NK-92 (cell line): Measurements from ENCODE around the gene TSEN34.

ENCODE experiments used
- DNase-seq: peaks from one replicate; lab custom pipeline; 2025; ENCODE audit not compliant: unreplicated experiment; lab: John Stamatoyannopoulos, UW

TSEN34 gene

DNA sequence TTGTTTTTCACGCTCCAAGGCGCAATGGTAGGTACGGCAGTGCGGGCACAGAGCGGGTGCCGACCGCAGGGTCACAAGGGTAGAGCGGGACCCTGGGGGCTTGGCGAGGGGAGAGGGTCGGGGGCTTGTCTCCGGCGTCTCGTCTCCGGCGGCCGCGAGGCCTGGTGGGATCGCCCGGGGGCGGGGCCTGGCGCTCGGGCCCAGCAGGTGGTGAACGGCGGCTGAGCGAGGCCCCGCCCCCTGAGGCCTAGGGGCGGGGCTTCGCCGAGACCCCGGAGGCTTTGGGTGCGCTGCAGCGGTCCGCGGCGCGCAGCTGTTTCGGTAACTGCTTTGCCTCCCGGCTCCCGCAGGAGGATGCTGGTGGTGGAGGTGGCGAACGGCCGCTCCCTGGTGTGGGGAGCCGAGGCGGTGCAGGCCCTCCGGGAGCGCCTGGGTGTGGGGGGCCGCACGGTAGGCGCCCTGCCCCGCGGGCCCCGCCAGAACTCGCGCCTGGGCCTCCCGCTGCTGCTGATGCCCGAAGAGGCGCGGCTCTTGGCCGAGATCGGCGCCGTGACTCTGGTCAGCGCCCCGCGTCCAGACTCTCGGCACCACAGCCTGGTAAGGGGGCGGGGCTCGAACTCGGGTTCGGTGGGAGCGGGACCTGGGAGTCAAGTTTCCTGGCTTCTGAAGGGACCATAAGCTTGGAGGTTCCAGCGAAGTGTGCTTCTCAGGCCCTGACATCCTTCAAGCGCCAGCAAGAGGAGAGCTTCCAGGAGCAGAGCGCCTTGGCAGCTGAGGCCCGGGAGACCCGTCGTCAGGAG lies at the start of gene TSEN34:
TSEN34 (plus strand) TSS at position 298 of the 800 bp plus-strand sequence; CDS start at position 355, 57 bp downstream.
- DNase-seq = no peak

DNA sequence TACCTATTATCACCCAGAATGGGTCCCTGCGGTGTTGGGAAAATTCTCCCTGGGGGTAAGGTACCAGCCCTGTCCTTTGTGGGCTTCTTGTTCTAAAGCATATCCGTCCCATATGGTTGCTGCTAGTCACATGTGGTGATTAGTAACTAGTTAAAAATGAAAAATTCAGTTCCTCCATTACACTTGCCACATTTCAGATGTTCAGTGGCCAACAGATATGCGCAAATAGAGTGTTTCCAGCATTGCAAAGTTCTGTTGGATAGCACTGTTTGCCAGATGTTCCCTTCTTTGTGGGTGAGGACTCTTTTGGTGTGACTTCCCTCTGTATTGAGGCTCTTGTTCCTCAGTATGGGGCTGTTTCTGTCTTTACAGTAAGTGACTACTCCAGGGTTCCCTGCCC lies 49.8 kb upstream of the TSEN34 start:
- DNase-seq = no peak

DNA sequence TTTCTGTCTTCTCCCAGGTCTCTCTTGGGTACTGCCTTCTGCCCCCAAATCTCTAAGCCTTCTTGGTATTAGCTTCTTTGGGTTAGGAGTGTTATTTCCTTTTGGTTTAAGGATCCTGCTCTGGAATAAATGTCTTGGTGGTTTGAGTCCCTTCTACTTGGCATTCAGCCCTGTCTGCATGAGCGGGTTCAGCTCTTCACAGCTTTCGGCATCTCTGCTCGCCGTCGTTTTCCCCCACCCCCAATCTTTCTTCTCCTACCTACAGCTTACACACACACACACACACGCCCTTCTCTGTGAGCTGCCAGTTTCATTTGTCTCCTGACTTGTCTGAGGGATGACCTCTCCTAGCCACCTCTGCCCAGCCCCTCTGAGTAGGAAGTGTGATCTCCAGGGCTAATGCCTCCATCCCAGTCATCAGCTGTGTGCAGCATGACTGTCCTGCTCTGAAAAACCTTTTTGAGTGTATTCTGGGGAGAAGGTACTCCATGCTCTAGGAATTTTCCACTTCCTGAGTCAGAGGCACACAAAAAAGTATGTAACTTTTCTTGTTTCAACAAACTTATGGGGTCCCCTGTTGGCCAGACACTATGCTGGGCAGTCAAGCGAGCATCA lies 48.8 kb upstream of the TSEN34 start:
- no peak for DNase-seq

DNA sequence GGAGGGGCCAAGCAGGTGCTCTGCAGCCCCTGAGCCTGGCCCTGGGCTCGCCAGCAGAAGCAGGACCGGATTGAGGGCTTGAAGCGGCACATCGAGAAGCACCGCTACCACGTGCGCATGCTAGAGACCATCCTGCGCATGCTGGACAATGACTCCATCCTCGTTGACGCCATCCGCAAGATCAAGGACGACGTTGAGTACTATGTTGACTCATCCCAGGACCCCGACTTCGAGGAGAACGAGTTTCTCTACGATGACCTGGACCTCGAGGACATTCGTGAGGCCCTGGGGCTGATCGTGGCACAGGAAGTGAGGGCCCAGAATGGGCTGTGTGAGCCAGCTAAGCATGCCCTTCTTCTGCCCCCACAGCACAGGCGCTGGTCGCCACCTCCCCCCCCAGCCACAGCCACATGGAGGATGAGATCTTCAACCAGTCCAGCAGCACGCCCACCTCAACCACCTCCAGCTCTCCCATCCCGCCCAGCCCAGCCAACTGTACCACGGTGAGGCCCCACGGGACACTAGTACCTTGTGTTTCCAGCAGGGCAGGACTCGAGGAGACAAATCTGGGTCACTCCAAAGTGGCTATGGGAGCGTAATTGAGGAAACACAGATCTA lies 45.5 kb upstream of the TSEN34 start:
- no peak for DNase-seq

DNA sequence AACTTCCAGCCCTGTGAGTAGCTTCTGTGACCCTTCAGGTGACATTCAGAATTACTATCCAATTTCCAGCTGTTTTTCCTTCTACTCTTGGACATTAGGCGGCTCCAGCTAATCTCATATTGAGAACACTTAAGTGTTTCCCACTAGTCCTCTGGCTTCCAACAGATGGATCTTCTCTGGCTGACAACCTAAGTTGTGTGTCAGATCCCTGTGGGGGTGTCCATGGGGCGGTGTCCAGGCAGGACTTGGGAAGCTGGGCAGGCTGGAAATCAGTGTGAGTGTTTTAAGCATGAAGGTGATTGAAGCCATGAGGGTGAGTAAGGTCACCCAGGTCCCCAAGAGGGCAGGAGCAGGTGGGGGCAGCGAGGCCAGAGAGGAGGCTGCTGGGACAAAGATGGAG lies 43.4 kb upstream of the TSEN34 start:
- DNase-seq = no peak

DNA sequence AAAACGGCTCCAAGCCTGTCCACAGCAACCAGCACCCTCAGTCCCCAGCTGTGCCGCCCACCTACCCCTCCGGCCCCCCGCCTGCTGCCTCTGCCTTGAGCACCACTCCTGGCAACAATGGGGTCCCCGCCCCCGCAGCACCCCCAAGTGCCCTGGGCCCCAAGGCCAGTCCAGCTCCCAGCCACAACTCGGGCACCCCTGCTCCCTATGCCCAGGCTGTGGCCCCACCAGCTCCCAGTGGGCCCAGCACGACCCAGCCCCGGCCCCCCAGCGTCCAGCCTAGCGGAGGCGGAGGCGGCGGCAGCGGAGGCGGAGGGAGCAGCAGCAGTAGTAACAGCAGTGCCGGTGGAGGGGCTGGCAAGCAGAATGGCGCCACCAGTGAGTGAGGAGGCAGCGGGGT lies 43.0 kb upstream of the TSEN34 start:
- no peak for DNase-seq

DNA sequence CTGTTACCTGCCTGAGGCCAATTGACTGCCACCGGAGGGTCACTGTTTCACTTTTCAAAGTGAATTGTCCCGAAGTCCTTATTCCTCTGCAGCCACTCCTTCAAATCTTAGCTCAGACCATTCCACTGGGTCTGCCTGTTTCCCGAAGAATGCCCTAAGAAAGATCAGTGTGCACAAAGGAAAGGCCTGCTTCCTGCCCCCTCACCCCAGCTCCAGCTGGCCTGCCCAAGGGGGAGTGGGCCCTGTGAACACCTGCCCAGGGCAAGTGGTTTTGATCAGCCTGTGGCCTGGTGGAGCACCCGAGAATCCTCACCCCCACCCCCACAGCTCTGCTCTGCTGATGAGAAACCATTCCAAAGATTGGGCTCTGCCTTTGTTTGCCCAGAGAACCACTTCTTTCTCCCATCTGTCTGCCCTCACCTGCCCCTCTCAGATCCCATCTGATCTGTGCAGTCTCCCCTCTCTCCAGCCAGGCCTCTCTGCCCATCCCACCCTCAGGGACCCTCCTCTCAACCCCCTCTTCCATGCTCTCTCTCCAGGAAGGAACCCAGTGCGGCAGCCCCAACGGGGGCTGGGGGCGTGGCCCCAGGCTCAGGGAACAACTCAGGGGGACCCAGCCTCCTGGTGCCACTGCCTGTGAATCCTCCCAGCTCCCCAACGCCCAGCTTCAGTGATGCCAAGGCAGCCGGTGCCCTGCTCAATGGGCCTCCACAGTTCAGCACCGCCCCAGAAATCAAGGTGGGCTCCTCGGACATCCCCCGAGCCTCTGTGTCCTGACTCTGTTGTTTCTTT lies 41.9 kb upstream of the TSEN34 start:
- no peak for DNase-seq

DNA sequence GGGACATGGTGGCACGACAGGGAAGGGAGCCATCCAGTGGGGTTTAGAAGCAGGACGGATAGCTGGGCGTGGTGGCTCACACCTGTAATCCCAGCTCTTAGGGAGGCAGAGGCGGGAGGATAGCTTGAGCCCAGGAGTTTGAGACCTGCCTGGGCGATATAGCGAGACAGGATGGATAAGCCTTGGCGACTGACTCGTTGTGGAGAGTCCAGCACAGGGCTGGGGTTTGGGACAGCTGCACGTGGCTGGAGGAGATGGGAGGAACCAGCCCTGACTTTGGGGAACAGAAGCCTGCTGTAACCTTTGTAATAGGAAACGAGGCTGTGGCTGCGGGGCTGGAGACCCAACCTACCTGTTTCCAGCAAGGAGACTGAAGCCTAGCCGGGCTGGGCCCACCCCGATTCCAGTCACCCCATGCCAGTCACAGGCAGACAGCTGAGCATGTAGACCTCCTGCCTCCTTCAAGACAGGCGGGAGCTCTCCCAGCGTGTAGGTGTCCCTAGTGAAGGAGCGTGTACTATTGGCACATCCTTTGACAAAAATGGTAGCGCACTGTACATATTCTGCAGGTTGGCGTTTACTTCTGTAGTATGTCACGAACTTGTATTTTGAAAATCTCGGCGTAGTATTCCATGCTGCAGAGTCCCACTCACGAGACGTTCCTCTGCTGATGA lies 39.6 kb upstream of the TSEN34 start:
- DNase-seq = no peak

DNA sequence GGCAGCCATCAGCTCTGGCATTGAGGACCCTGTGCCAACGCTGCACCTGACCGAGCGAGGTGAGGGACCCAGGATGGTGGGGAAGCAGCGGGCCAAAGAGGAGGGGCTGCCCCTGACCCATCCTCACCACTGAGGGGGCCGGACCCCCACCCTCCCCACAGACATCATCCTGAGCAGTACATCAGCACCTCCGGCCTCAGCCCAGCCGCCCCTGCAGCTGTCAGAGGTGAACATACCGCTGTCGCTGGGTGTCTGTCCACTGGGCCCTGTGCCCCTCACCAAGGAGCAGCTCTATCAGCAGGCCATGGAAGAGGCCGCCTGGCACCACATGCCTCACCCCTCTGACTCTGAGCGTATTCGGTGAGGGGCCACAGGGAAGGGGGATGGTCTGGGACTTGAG lies 38.8 kb upstream of the TSEN34 start:
- no peak for DNase-seq

DNA sequence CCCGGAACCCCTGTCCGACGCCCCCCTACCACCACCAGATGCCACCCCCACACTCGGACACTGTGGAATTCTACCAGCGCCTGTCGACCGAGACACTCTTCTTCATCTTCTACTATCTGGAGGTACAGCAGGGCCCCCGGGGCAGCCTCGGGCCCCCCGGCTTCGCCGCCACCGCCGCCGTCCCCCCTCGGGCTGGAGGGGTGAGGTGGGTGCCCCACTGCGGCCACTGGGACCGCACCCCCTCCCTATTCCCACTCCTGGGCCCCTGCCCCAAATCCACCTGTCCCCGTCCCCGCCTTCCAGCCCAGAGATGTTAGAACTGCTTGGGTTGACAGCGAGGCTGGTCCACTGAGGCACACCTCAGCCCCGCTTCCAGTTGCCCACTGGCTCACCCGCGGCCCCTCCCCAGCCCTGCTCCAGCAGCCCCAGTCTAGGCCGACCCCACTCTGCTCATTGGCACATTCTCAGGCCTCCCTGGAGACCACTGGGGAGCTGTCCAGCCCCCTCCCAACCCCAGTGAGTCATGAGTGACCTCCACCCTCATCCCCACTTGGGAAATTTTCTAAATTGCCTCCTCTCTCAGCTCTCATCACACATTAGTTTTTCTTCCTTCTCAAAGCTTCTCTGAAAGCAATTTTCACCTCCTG lies 38.1 kb upstream of the TSEN34 start:
- no peak for DNase-seq

DNA sequence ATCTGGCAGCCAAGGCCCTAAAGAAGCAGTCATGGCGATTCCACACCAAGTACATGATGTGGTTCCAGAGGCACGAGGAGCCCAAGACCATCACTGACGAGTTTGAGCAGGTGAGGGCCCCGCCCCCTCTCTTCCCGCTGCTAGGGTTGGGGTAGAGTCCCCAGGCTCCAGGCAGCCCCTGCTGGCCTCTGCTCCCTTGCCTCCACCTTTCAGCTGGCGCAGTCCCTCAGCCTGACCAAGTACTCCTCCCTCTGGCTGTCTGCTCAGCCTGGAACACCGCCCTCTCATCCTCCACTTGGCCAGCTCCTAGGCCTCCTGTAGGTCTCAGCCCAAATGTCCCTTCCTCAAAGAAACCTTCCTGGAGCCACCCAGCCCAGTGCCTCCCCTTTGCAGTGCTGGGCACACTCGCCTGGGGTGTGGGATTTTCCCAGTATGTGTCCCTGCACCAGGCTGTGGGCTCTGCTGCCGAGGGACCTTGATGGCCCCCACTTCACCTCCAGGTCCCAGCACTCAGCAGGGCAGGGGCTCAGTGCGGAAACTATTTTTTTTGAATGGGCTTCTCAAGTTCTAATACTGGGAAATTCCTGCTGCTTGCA lies 37.3 kb upstream of the TSEN34 start:
- DNase-seq = no peak

DNA sequence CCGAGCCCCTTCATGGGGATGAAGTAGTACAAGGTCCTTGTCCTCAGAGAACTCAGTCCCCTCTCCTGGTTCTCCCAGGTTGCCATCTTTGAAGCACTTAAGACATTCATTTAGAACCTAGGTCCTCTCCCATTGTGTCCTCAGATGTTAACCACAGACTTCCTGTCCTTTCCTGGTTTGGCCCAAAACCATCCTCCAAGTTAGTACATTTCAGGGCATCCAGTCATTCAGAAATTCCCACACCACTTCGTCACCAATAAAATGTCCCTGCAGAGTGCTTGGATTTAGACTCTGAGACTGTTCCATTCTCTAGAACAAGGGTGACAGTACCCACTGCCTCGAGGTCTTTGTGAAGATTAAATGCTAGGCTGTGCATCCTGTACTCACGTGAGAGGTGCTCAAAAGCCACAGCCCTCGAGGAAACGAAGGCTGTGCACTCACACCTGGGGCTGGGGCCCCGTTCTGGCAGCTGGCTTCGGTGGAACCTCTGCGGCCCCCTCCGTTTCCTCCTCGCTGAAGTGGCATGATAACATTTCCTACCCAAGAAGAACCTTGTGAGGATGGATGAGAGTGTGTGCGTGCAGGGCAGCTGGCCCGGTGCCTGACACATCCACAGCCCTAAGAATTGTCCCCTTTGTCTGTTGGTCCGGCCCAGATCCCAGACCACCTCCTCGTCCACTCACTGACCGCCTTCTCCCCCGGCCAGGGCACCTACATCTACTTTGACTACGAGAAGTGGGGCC lies 36.3 kb upstream of the TSEN34 start:
- DNase-seq = no peak

DNA sequence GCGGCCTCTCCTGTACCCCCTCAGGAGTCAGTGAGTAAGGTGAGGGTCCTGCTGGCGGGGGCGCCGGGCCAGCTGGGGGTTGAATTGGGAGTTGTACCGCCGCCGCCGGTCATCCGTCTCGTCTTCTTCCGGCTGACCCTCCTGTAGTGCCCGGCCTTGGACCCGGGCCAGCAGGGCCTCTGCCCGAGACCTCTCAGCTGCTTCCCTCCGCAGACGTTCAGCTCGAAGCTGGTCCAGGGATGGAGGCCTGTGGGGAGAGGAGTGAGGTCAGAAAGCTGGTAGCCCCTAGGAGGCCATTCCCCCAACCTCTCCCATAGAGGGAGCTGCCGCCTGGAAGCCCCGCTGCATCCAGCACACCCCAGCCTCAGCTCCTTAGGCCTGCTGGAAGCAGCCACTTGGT lies 35.4 kb upstream of the TSEN34 start:
- DNase-seq = no peak

DNA sequence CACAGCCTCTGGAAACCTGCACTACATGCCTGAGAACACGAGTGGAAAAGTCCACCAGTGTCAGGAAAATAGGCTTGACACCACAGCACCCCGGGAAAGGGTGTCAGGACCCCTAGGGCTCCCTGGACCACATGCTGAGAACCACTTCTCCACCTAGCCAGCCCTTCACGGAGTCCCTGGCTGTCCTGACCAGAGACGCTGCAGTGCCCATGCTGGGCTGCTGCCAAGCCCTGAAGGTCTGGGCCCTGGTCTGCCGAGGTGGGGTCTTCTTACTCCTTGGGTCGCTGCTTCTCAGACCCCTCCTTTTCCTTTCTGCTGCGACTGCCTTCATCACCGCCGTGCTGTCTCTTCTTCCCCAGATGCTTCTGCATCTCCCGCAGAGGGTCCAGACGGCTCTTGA lies 34.6 kb upstream of the TSEN34 start:
- no peak for DNase-seq

DNA sequence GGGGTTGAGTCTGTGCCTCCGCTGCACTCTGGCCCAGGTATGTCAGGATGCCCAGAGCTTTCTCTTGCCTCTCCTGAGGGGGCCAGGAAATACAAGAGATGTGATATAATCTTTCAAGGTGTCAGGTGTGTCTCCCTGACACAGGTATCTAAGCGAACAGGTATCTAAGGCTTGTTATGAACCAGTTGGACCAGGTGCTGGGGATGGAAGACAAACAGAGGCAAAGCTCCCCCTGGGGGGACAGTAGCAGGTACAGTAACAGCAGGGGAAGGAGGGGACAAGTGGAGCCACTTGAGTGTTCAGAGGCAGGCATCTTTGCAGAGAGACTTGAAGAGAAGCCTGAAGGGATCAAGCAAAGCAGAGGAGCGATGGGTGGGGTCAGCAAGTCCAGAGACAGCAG lies 34.2 kb upstream of the TSEN34 start:
- DNase-seq = no peak

DNA sequence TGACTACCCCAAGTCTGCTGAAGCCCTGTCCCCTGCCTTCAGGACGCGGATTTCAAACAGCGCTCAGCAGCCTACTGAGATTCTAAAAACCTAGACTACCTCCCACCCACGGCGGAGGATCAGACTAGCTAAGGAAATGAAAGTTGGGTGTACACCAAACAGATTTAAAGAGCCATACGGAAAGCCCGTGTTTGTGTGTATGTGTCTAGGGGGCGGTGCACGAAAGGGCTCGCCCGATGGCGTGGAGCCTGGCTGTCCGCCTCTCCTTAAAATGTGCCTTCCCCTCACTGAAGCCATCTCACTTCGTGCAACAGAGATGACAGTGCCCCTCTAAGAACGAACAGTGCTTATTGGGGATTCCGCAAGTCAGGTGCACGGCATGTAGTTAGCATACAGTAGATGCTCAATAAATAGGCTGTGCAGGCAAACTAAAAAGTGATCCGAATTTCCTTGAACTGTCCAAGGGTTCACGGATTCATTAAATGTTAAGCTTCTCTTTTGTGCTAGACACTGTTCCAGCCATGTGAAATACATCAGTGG lies 32.2 kb upstream of the TSEN34 start:
- no peak for DNase-seq

DNA sequence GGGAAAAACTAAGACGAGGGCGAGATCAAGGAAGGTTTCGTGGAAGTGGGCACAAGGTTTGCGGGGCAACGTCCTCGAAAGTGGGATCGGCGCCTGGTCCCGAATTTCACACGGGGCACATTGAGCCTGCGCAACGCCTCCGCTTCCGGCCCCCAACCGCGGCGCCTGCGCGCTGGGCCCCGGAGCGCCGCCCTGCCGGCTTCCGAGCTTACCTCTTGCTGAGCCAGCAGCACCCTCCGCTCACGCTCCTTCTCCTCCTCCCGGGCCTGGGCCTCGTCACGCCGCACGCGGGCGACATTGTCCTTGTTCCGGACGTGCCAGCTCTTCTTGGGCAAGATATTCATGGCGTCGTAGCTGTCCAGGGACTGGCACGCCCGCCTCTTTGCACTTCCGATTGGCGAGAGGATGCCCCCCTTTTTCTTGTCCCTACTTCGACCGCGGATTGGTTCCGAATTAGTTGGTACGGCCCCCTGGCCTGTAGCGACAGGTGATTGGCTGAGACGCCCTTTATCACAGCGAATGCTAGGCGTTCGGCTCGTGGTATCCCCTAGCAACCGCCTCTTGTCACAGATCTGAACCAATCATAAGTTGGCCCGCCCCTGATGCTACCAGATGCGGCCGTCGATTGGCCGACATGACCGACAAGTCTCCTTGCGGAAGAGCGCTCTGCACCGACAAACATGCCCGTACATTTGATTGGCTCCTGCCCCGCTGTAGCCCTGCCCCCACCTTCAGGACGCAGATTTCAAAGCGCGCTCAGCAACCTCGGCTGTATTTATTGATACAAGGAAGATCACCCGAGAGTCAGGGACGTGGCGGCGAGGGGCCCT lies 31.5 kb upstream of the TSEN34 start, which contains the start of gene LENG1:
LENG1 (minus strand) TSS at position 370 of the 830 bp plus-strand sequence; CDS start at position 344, 26 bp downstream.
- peak; percentile 94 for DNase-seq

DNA sequence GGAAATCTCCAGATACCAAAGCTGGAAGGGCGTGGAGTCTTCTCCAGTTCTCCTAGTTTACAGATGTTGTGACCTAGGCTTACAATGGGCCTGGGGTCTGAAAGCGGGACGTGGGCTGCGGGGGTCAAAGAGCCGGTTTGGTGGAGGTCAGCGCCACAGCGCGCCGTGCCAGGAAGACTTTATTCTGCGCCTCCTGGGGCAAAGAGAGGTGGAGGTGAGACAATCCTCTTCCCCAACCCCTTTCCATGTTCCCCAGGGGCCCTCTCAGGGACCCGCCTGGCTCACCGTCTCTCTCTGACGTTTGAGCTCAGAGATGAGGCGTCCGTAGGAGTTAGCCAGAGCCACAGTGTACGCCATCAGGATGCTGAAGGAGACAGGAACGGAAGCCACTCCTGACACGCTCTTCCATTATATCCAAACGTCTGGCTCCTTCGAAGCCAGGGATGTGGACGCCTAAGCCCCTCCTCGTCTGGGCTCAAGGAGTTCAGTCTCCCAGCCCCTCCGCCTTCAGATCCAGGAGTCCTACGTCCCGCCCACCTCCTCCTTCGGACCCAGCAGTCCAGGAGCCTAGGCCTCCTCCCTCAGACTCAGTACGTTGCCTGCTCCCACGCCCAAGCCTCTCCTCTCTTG lies 30.8 kb upstream of the TSEN34 start:
- DNase-seq = no peak
